ENCODE measurements around the gene GJA5.

The GJA5 gene

DNA sequence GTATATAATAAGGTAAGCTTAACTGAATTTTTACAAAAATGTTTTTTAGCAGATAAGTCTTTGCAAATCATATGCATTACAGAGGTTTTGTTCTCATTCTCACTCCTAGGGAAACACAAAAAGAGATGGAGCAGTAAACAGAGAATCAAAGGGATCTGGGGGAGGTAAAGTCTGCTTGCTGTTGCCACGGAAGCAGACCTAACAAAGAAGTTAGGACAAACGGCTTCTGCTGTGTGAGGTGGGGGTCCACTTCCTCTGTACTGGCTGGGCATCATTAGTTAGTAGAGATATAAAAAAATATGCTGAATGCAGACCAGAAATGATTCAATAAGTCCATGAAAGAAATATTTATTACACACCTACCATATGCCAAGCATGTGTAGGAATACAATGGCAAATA is 34.2 kb downstream of the GJA5 start:
- no peak for DNase-seq

- no peak for DNase-seq
Observed at GRCh38 chr1:147725685-147726084, 34.7 kb downstream of the GJA5 start.

GRCh38 chr1:147723691-147724323 is 36.6 kb downstream of the GJA5 start:
- DNase-seq, result no peak

GRCh38 chr1:147722124-147722523 is 38.3 kb downstream of the GJA5 start:
- DNase-seq, result no peak

- DNase-seq, result no peak
Observed at GRCh38 chr1:147721716-147722115, 38.7 kb downstream of the GJA5 start.

- DNase-seq, result no peak
Observed at GRCh38 chr1:147720557-147720956, 39.8 kb downstream of the GJA5 start.

- DNase-seq, result no peak
Observed at GRCh38 chr1:147719711-147720225, 40.6 kb downstream of the GJA5 start.

- no peak for DNase-seq
Observed at GRCh38 chr1:147719029-147719698, 41.2 kb downstream of the GJA5 start.

GRCh38 chr1:147717706-147718097 is 42.7 kb downstream of the GJA5 start:
- no peak for DNase-seq

DNA sequence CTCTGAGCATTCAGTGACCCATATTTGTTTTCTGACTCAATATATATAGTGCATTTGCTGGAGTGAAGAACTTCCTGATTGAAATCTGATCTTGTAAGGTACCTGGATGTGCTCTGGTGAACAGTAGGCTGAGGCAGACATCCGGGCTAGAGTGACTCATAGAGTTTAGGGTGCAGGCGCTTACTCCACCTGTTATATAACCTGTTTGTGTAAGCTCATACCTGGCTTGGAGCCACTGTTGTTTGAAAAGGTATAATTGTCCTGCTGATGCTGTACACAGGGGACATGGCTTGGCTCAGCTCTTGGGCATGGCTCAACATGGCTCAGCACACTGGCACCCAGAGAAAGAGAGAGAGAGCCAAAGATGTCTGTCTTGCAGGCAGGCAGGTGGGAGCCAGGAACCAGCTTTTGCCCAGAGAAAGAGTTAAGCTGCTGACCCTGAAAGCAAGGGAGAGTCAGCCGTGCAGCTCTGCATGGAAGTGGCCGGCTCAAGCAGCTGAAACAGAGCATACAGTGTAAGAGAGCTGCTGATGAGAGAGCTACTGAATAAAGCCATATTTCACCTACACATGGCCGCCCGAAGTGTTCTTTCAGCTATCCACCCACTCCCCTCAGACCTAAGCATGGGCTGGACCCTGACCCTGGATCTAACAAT is 43.2 kb downstream of the GJA5 start:
- DNase-seq, result no peak

GRCh38 chr1:147712605-147713004 is 47.8 kb downstream of the GJA5 start:
- DNase-seq, result no peak
